ENCODE measurements around the gene CFAP97D1.

DNA sequence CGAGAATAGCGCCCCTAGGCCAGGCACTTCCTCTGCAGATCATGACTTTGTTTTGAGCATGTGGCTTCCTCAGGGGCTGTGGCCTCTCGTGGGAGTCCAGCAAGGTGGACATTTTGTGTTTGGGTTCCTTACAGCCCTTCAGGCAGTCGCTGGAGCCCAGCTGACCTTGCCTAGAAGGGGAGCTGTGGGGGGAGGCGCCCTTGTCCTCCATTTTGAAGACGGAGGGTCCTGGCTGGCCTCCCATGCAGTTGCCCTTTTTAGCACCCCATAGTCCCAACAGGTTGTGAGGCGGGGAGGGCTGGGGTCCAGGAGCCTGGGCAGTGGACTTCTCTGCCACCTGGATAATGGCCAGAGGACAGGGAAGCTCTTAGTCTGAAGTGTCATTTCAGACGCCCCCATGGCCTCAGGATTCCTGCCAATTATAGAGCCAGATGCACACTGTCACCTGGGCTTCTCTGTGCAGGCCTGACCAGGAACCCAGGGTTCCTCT is 23.0 kb upstream of the CFAP97D1 start:
- TF ChIP-seq CTCF (tag by site-specific recombination; IDR thresholded peaks at IDR 0.05) (no peak), ZNF114 (tag by site-specific recombination; IDR thresholded peaks at IDR 0.05) (no peak), ZNF558 (tag by site-specific recombination; IDR thresholded peaks at IDR 0.05) (no peak), ZBTB8A (tag by site-specific recombination; IDR thresholded peaks at IDR 0.05) (no peak), ZNF280C (tag by site-specific recombination; IDR thresholded peaks at IDR 0.05) (no peak), ZNF302 (tag by site-specific recombination; IDR thresholded peaks at IDR 0.05; ENCODE audit: low read depth) (no peak), ZNF513 (tag by site-specific recombination; IDR thresholded peaks at IDR 0.05) (no peak), YY1 (tag by site-specific recombination; IDR thresholded peaks at IDR 0.05) (no peak), ZNF837 (tag by site-specific recombination; IDR thresholded peaks at IDR 0.05) (no peak), SP2 (tag by site-specific recombination; IDR thresholded peaks at IDR 0.05) (no peak), REST (tag by site-specific recombination; IDR thresholded peaks at IDR 0.05) (no peak), ZNF785 (tag by site-specific recombination; IDR thresholded peaks at IDR 0.05) (no peak), ZFP41 (tag by site-specific recombination; IDR thresholded peaks at IDR 0.05; ENCODE audit: borderline replicate concordance) (no peak)
- TF ChIP-seq, protein P1, sequence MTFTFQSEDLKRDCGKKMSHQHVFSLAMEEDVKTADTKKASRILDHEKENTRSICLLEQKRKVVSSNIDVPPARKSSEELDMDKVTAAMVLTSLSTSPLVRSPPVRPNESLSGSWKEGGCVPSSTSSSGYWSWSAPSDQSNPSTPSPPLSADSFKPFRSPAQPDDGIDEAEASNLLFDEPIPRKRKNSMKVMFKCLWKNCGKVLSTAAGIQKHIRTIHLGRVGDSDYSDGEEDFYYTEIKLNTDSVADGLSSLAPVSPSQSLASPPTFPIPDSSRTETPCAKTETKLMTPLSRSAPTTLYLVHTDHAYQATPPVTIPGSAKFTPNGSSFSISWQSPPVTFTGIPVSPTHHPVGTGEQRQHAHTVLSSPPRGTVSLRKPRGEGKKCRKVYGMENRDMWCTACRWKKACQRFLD (tag by site-specific recombination; IDR thresholded peaks at IDR 0.05), result no peak

All from HEK293 (cell line).